ENCODE results near the gene HMGCL. TPM values are rescaled to one million over a fixed set of nuclear protein-coding genes. Genes with fewer than 3 reads are reported as not detected.
"Not testable (repeated sequence)": the region's sequence is repeated elsewhere in the genome, so short reads cannot be mapped to it uniquely, and the experiment has no call there.

HMGCL gene
- total RNA-seq, 1 experiment from 2014 or later: 30.4 TPM

DNA sequence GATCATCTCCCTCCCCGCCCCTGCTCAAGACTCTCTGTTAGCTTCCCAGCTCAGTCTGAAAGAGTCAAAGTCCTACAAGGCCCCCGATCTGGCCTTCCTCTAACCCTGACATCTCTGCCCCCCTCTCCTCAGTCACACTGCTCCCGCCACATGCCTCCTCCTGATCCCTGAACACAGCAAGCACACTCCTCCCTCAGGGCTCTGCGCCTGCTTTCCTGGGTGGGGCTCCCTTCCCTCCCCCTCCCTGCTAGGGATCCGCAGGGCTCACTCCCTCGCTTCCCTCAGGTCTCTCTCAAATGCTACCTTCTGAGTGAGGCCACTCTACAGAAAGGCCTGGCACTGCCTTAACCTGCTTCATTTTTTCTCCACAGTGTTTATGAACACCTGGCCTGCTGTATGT lies 18.9 kb downstream of the HMGCL start:
- peaks cover 10% of the 10 kb centered on the region for H3K4me1 Mint-ChIP-seq (ENCODE audit: insufficient read depth, unreplicated experiment)
- H3K36me3 Mint-ChIP-seq (ENCODE audit: insufficient read depth, unreplicated experiment): peaks cover 25% of the 10 kb centered on the region
- no peaks in the 10 kb centered on the region for H3K27me3 Mint-ChIP-seq (ENCODE audit: insufficient read depth, unreplicated experiment)
- no peak overlapping the region for H3K27ac Mint-ChIP-seq (ENCODE audit: low read depth, unreplicated experiment)
- DNase-seq (ENCODE audit: unreplicated experiment): no peak
- intact Hi-C loops (cut with micrococcal nuclease): no loop called here
- TF ChIP-seq, protein P1, sequence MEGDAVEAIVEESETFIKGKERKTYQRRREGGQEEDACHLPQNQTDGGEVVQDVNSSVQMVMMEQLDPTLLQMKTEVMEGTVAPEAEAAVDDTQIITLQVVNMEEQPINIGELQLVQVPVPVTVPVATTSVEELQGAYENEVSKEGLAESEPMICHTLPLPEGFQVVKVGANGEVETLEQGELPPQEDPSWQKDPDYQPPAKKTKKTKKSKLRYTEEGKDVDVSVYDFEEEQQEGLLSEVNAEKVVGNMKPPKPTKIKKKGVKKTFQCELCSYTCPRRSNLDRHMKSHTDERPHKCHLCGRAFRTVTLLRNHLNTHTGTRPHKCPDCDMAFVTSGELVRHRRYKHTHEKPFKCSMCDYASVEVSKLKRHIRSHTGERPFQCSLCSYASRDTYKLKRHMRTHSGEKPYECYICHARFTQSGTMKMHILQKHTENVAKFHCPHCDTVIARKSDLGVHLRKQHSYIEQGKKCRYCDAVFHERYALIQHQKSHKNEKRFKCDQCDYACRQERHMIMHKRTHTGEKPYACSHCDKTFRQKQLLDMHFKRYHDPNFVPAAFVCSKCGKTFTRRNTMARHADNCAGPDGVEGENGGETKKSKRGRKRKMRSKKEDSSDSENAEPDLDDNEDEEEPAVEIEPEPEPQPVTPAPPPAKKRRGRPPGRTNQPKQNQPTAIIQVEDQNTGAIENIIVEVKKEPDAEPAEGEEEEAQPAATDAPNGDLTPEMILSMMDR (IDR thresholded peaks at IDR 0.05; ENCODE audit: unreplicated experiment): no peak
- no peak overlapping the region for H3K4me3 Mint-ChIP-seq (ENCODE audit: unreplicated experiment)
- ChIA-PET POLR2A (interaction anchor here (1.3 to 3.3 kb wide), 2 partner anchors 18 to 28 kb away, joined by 4 to 15 read pairs; partner anchors contain the start of gene PITHD1), CTCF (interaction anchor here (0.5 to 3.0 kb wide), 5 partner anchors 49 to 222 kb away, joined by 3 to 14 read pairs (median 4); no protein-coding TSS in a partner anchor)
- no TSS peak for BruUV-seq (replicated peaks)
- no peaks in the 10 kb centered on the region for H3K9me3 Mint-ChIP-seq (ENCODE audit: unreplicated experiment)

DNA sequence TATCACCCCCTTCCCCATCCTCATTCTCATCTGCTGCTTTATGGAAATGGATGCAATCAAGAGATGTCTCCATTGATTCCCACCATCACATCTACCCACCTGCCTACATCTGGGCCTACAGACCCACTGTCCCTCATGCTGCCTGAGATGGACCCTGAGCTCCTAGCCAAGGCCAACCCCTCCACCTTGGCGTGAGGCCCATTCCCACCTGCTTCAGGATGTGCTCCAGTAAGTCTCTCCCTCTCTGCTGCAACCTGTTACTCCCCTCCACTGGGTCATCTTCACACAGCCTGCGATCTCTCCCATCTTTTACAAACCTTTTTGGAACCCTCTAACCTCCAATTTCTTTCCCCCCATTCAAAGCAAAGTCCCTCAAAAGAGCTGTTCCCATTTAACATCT lies 20.2 kb downstream of the HMGCL start:
- intact Hi-C loops (cut with micrococcal nuclease): no loop called here
- TF ChIP-seq, protein P1 (IDR thresholded peaks at IDR 0.05; ENCODE audit: unreplicated experiment): no peak
- H3K9me3 Mint-ChIP-seq (ENCODE audit: unreplicated experiment): no peaks in the 10 kb centered on the region
- no TSS peak for BruUV-seq (replicated peaks)
- no peak for DNase-seq (ENCODE audit: unreplicated experiment)
- H3K4me3 Mint-ChIP-seq (ENCODE audit: unreplicated experiment): no peak overlapping the region
- no peaks in the 10 kb centered on the region for H3K27me3 Mint-ChIP-seq (ENCODE audit: insufficient read depth, unreplicated experiment)
- peaks cover 17% of the 10 kb centered on the region for H3K36me3 Mint-ChIP-seq (ENCODE audit: insufficient read depth, unreplicated experiment)
- no peak overlapping the region for H3K27ac Mint-ChIP-seq (ENCODE audit: low read depth, unreplicated experiment)
- H3K4me1 Mint-ChIP-seq (ENCODE audit: insufficient read depth, unreplicated experiment): no peaks in the 10 kb centered on the region
- ChIA-PET POLR2A (interaction anchor here (1.3 to 3.3 kb wide), 2 partner anchors 19 to 27 kb away, joined by 4 to 15 read pairs; partner anchors contain the start of gene PITHD1), CTCF (interaction anchor here (0.6 to 3.0 kb wide), 6 partner anchors 33 to 238 kb away, joined by 3 to 14 read pairs (median 3); partner anchors contain the start of gene FUCA1)

DNA sequence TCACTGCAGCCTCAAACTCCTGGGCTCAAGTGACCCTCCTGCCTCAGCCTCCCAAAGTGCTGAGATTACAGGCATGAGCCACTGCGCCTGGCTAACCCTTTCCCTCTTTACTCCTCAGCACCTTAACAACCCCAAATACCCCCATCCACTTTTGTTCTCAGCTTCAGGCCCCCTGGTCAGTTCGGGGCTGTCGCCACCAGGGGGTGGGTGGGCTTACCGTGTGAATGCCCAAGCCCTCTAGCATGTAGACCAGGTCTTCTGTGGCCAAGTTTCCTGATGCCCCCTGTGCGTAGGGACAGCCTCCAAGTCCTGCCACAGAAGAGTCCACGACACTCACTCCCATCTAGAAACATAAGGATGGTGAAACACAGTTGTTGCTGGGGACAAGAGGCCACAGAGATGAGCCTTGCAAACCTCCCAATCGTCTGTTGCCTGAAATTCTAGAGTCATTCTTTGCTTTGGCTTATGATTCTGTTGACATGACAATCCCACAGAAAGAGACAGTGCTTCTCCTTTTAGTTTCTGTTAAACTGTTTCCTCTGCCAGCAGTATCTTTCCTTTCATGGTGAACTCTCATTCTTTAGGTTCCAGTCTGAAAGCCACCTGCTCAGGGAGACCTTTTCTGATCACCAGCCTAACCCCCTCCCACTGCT lies 20.9 kb downstream of the HMGCL start:
- Mint-ChIP-seq H3K4me3 (ENCODE audit: unreplicated experiment) (no peak overlapping the region), H3K36me3 (ENCODE audit: insufficient read depth, unreplicated experiment) (peaks cover 24% of the 10 kb centered on the region), H3K9me3 (ENCODE audit: unreplicated experiment) (no peaks in the 10 kb centered on the region), H3K4me1 (ENCODE audit: insufficient read depth, unreplicated experiment) (no peaks in the 10 kb centered on the region), H3K27ac (ENCODE audit: low read depth, unreplicated experiment) (no peak overlapping the region), H3K27me3 (ENCODE audit: insufficient read depth, unreplicated experiment) (no peaks in the 10 kb centered on the region)
- no peak for DNase-seq (ENCODE audit: unreplicated experiment)
- BruUV-seq (replicated peaks): no TSS peak
- ChIA-PET POLR2A (interaction anchor here (0.9 kb wide), 1 partner anchor 21 kb away, joined by 3 read pairs; the partner anchor contains the start of gene HMGCL), CTCF (interaction anchor here (0.9 kb wide), 1 partner anchor 153 kb away, joined by 3 read pairs; no protein-coding TSS in a partner anchor)
- intact Hi-C loops (cut with micrococcal nuclease): no loop called here
- TF ChIP-seq, protein P1 (IDR thresholded peaks at IDR 0.05; ENCODE audit: unreplicated experiment): no peak

DNA sequence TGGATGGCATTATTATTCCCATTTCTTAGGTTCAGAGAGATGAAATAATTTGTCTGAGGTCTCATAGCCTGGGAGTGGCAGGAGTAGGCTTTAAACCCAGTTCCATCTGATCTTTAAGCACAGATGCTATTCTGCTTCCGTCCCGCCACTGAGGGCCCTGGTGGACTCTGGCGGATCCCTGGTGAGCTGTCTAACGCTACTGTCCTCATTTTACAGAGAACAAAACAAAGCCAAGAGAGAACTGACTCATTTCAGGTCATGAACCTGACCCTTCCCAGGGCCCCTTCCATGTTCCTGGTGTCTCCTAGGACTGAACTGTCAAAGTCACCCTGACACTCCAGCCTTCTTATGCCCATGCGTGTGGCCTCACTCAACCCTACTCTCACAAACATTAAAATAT lies 21.6 kb downstream of the HMGCL start:
- no TSS peak for BruUV-seq (replicated peaks)
- Mint-ChIP-seq H3K9me3 (ENCODE audit: unreplicated experiment) (no peaks in the 10 kb centered on the region), H3K4me3 (ENCODE audit: unreplicated experiment) (no peak overlapping the region), H3K4me1 (ENCODE audit: insufficient read depth, unreplicated experiment) (no peaks in the 10 kb centered on the region), H3K36me3 (ENCODE audit: insufficient read depth, unreplicated experiment) (peaks cover 27% of the 10 kb centered on the region), H3K27me3 (ENCODE audit: insufficient read depth, unreplicated experiment) (no peaks in the 10 kb centered on the region), H3K27ac (ENCODE audit: low read depth, unreplicated experiment) (no peak overlapping the region)
- POLR2A ChIA-PET: interaction anchor here (0.9 to 17.8 kb wide), 3 partner anchors 15 to 25 kb away, joined by 3 to 395 read pairs (median 102); partner anchors contain the start of genes HMGCL, LYPLA2 and PITHD1
- TF ChIP-seq, protein P1 (IDR thresholded peaks at IDR 0.05; ENCODE audit: unreplicated experiment): no peak
- intact Hi-C loops (cut with micrococcal nuclease): no loop called here
- no peak for DNase-seq (ENCODE audit: unreplicated experiment)
- CTCF ChIA-PET: no interaction called here

DNA sequence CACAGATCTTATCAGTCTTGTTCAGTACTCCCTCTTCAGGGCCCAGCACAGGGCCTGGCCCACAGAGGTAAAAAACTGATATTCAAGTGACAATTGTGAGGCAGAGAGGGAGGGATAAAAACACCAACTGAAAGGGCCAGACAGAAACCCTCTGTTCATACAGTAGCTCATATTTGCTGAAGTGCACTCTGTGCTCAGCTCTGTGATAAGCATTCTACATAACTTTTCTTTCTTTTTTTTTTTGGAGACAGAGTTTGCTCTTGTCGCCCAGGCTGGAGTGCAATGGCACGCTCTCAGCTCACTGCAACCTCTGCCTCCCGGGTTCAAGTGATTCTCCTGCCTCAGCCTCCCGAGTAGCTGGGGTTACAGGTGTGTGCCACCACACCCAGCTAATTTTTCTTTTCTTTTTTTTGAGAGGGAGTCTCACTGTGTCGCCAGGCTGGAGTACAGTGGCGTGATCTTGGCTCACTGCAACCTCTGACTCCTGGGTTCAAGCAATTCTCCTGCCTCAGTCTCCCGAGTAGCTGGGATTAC lies 22.4 kb downstream of the HMGCL start:
- BruUV-seq (replicated peaks); DNase-seq (ENCODE audit: unreplicated experiment); H3K4me1 Mint-ChIP-seq (ENCODE audit: insufficient read depth, unreplicated experiment); H3K9me3 Mint-ChIP-seq (ENCODE audit: unreplicated experiment); intact Hi-C loops (cut with micrococcal nuclease); H3K27ac Mint-ChIP-seq (ENCODE audit: low read depth, unreplicated experiment); H3K4me3 Mint-ChIP-seq (ENCODE audit: unreplicated experiment); H3K27me3 Mint-ChIP-seq (ENCODE audit: insufficient read depth, unreplicated experiment): not testable (repeated sequence)
- POLR2A ChIA-PET: interaction anchor here (0.6 to 17.8 kb wide), 11 partner anchors 9 to 671 kb away, joined by 3 to 395 read pairs (median 9); partner anchors contain the start of genes HMGCL, LYPLA2, PITHD1 and PNRC2
- CTCF ChIA-PET: interaction anchor here (0.7 to 2.4 kb wide), 6 partner anchors 8 to 113 kb away, joined by 3 to 17 read pairs (median 6); no protein-coding TSS in a partner anchor
- H3K36me3 Mint-ChIP-seq (ENCODE audit: insufficient read depth, unreplicated experiment): peaks cover 35% of the 10 kb centered on the region

Measured in MCF 10A (cell line).